Measurements from ENCODE around the gene PPP6R1. TPM values are rescaled to one million over a fixed set of nuclear protein-coding genes. Genes with fewer than 3 reads are reported as not detected.
A peak's percentile ranks its signal among the peaks of the same experiment; 100 is the strongest.

The PPP6R1 gene
- total RNA-seq, 2 donors from 2014 or later = 49.5 to 112 TPM

DNA sequence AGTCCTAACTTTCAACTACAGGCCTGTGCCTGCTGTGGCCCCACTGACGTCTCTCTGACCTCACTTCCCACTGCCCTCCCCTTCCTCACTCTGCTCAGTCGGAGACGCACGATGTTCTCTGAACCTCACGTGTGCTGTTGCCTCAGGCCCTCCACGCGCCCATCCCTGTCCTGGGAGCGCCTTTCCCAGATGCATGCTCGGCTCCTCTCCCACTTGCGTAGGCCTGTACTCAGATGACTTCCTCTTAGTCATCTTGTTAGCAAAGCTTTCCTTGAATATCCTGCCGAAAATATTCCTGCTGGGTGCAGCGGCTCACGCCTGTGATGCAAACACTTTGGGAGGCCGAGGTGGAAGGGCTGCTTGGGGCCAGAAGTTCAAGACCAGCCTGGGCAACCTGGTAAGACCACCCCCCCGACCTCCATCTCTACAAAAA, 69.4 kb downstream of the PPP6R1 start:
- Histone ChIP-seq H3K27me3 (replicated peaks; ENCODE audit: insufficient read depth) (peaks cover 4% of the 10 kb centered on the region), H3K27ac (no peak overlapping the region), H3K4me1 (replicated peaks) (no peaks in the 10 kb centered on the region), H3K4me3 (no peak overlapping the region), H3K36me3 (no peaks in the 10 kb centered on the region), H3K9me3 (no peaks in the 10 kb centered on the region)
- 41% methylated on average over 15 of the region's 15 CpGs for WGBS
- no peak for DNase-seq (ENCODE audit: low spot score)
- intact Hi-C loops (cut with DNase I) = no loop called here
- no peak for TF ChIP-seq CTCF (IDR thresholded peaks at IDR 0.05)
- TF ChIP-seq POLR2AphosphoS5 (IDR thresholded peaks at IDR 0.05) = peak; percentile 26
- TF ChIP-seq POLR2A (IDR thresholded peaks at IDR 0.05) = no peak

DNA sequence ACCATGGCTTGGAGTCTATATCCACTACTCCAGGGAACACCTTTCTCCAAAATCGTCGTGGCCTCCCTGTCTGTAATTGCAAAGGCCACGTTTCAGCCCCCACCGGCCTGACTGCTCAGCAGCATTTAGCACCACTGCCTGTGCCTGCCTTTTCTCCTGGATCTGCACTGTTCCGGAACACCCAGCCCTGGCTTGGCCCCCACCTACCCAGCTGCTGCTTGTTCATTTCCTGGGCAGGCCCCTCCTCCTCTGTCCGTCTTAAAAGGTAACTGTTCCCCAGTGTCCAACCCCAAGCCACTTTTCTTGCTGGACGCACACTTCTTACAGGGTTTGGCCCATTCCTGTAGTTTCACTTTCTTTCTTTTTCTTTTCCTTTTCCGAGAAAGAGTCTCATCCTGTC, 70.2 kb downstream of the PPP6R1 start:
- Histone ChIP-seq H3K4me3 (no peak overlapping the region), H3K9me3 (no peaks in the 10 kb centered on the region), H3K27ac (no peak overlapping the region), H3K27me3 (replicated peaks; ENCODE audit: insufficient read depth) (peaks cover 4% of the 10 kb centered on the region), H3K4me1 (replicated peaks) (no peaks in the 10 kb centered on the region), H3K36me3 (no peaks in the 10 kb centered on the region)
- no peak for DNase-seq (ENCODE audit: low spot score)
- no peak for TF ChIP-seq CTCF (IDR thresholded peaks at IDR 0.05)
- TF ChIP-seq POLR2A (IDR thresholded peaks at IDR 0.05) = no peak
- no peak for TF ChIP-seq POLR2AphosphoS5 (IDR thresholded peaks at IDR 0.05)
- intact Hi-C loops (cut with DNase I) = no loop called here
- WGBS = 57% methylated on average over 8 of the region's 8 CpGs

DNA sequence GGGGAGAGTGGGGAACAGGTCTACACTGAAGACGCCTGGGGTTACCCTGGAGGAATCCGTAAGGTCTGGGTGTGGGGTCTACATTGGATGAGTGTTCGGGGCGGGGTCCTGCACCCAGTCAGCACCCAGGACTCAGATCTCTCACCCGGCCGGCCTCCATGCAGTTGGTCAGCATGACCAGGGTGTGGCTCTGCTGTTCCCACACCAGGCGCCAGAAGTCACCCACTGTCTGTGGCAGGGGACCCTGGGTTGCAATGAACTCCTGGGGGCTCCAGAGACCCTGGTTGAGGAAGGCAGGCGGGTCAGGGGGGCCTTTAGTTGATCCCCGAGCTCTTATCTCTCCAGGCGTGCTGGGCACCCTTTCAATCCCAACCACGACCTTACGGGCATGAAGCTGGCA, 72.7 kb downstream of the PPP6R1 start:
- no peaks in the 10 kb centered on the region for H3K4me1 ChIP-seq (replicated peaks)
- 80% methylated on average over 12 of the region's 12 CpGs for WGBS
- H3K36me3 ChIP-seq = no peaks in the 10 kb centered on the region
- DNase-seq (ENCODE audit: low spot score) = no peak
- H3K27ac ChIP-seq = no peak overlapping the region
- H3K4me3 ChIP-seq = no peak overlapping the region
- H3K9me3 ChIP-seq = no peaks in the 10 kb centered on the region
- intact Hi-C loops (cut with DNase I) = no loop called here
- TF ChIP-seq CTCF (IDR thresholded peaks at IDR 0.05) (no peak), POLR2AphosphoS5 (IDR thresholded peaks at IDR 0.05) (no peak), POLR2A (IDR thresholded peaks at IDR 0.05) (no peak)
- H3K27me3 ChIP-seq (replicated peaks; ENCODE audit: insufficient read depth) = peaks cover 9% of the 10 kb centered on the region

- TF ChIP-seq POLR2AphosphoS5 (IDR thresholded peaks at IDR 0.05) (no peak), POLR2A (IDR thresholded peaks at IDR 0.05) (no peak), CTCF (IDR thresholded peaks at IDR 0.05) (no peak)
- intact Hi-C loops (cut with DNase I) = no loop called here
- Histone ChIP-seq H3K27ac (no peak overlapping the region), H3K36me3 (no peaks in the 10 kb centered on the region), H3K4me3 (no peak overlapping the region), H3K9me3 (no peaks in the 10 kb centered on the region), H3K4me1 (replicated peaks) (no peaks in the 10 kb centered on the region), H3K27me3 (replicated peaks; ENCODE audit: insufficient read depth) (peaks cover 30% of the 10 kb centered on the region)
- DNase-seq (ENCODE audit: low spot score) = no peak
- 75% methylated on average over 14 of the region's 20 CpGs for WGBS
Observed at GRCh38 chr19:55181740-55182139, 77.1 kb downstream of the PPP6R1 start.

Small RNAs within 50 kb of the gene (microRNA-seq; reads per million reads assigned to microRNA genes)
- gene MIR6802 (1.6 reads per million, percentile 21 among the genes with 10 or more reads in this experiment), gene MIR6803 (10.6 reads per million, percentile 52 among the genes with 10 or more reads in this experiment), gene MIR6804 (1.0 reads per million, percentile 9 among the genes with 10 or more reads in this experiment)

Small RNAs within 50 kb of the gene (small RNA-seq; reads per million reads assigned to genes)
- gene MIR6802 = 0 to 0.28 reads per million in 2 donors
- 0.20 to 0.28 reads per million in 2 donors for gene MIR6803
- 0 reads per million in 2 donors for gene MIR6804

Other genes with a start within 250 kb of the PPP6R1 start
- under 1 TPM; 0.23 to 0.27 TPM for gene GP6, start 220.8 kb downstream of the PPP6R1 start, total RNA-seq
- 10 to 100 TPM; 29.8 to 32.8 TPM for gene RDH13, start 195.9 kb downstream of the PPP6R1 start, total RNA-seq
- gene EPS8L1, start 183.1 kb downstream of the PPP6R1 start, total RNA-seq = 10 to 100 TPM; 36.8 to 62.8 TPM
- 100 to 1,000 TPM in 1 of 2 donors, 10 to 100 TPM in 1; 67.8 to 164 TPM for gene PPP1R12C, start 141.4 kb downstream of the PPP6R1 start, total RNA-seq
- 10 to 100 TPM in 1 of 2 donors, 1 to 10 TPM in 1; 8.5 to 87.9 TPM for gene TNNT1, start 109.8 kb downstream of the PPP6R1 start, total RNA-seq
- 10 to 100 TPM in 1 of 2 donors, not detected in 1; 12.4 TPM for gene TNNI3, start 101.3 kb downstream of the PPP6R1 start, total RNA-seq
- 10 to 100 TPM in 1 of 2 donors, under 1 TPM in 1; 0.55 to 16.1 TPM for gene DNAAF3, start 92.4 kb downstream of the PPP6R1 start, total RNA-seq
- gene SYT5, start 78.7 kb downstream of the PPP6R1 start, total RNA-seq = 1 to 10 TPM in 1 of 2 donors, not detected in 1; 4.3 TPM
- 1 to 10 TPM in 1 of 2 donors, not detected in 1; 4.0 TPM for gene PTPRH, start 49.5 kb downstream of the PPP6R1 start, total RNA-seq
- 10 to 100 TPM in 1 of 2 donors, 1 to 10 TPM in 1; 1.5 to 10.8 TPM for gene TMEM86B, start 30.3 kb downstream of the PPP6R1 start, total RNA-seq
- 10 to 100 TPM; 33.6 to 36.0 TPM for gene HSPBP1, start 21.1 kb upstream of the PPP6R1 start, total RNA-seq
- 10 to 100 TPM in 1 of 2 donors, 1 to 10 TPM in 1; 1.4 to 10.9 TPM for gene BRSK1, start 25.0 kb upstream of the PPP6R1 start, total RNA-seq
- not detected for gene TMEM150B, start 66.3 kb upstream of the PPP6R1 start, total RNA-seq
- 10 to 100 TPM; 17.8 to 32.3 TPM for gene KMT5C, start 80.9 kb upstream of the PPP6R1 start, total RNA-seq
- gene COX6B2, start 95.7 kb upstream of the PPP6R1 start, total RNA-seq = 10 to 100 TPM in 1 of 2 donors, not detected in 1; 10.2 TPM
- gene GARIN5B, start 104.2 kb upstream of the PPP6R1 start, total RNA-seq = 1 to 10 TPM in 1 of 2 donors, not detected in 1; 1.5 TPM
- 1 to 10 TPM in 1 of 2 donors, not detected in 1; 2.0 TPM for gene IL11, start 111.4 kb upstream of the PPP6R1 start, total RNA-seq
- not detected for gene TMEM190, start 117.8 kb upstream of the PPP6R1 start, total RNA-seq
- 100 to 1,000 TPM in 1 of 2 donors, 10 to 100 TPM in 1; 19.6 to 116 TPM for gene TMEM238, start 125.3 kb upstream of the PPP6R1 start, total RNA-seq
- gene RPL28, start 126.9 kb upstream of the PPP6R1 start, total RNA-seq = 100 to 1,000 TPM; 439 to 554 TPM
- gene UBE2S, start 148.8 kb upstream of the PPP6R1 start, total RNA-seq = 10 to 100 TPM; 10.3 to 49.9 TPM
- not detected for gene SHISA7, start 184.3 kb upstream of the PPP6R1 start, total RNA-seq
- 100 to 1,000 TPM in 1 of 2 donors, 10 to 100 TPM in 1; 85.1 to 117 TPM for gene ISOC2, start 202.6 kb upstream of the PPP6R1 start, total RNA-seq
- not detected for gene C19orf85, start 205.7 kb upstream of the PPP6R1 start, total RNA-seq
- 10 to 100 TPM; 10.9 to 66.4 TPM for gene ZNF628, start 217.6 kb upstream of the PPP6R1 start, total RNA-seq
- 10 to 100 TPM; 10.8 to 19.8 TPM for gene NAT14, start 226.2 kb upstream of the PPP6R1 start, total RNA-seq
- gene SSC5D, start 229.4 kb upstream of the PPP6R1 start, total RNA-seq = 1 to 10 TPM; 5.6 to 8.6 TPM